Measurements from ENCODE around the gene TNRC6B. TPM values are rescaled to one million over a fixed set of nuclear protein-coding genes. Genes with fewer than 3 reads are reported as not detected.

TNRC6B gene
- total RNA-seq, 6 experiments from 2014 or later = 13.0 to 27.1 (median 22.7) TPM

GRCh38 chr22:40270748-40271373 is 93.1 kb downstream of the TNRC6B start:
- 78% methylated on average over 5 of the region's 5 CpGs for WGBS (ENCODE audit: insufficient coverage, low coverage, low lambda C conversion rate, missing lambda C conversion rate)
- Histone ChIP-seq H3K27ac (no peak overlapping the region), H3K9me3 (no peaks in the 10 kb centered on the region), H3K4me3 (no peak overlapping the region), H3K4me1 (peaks cover 0 to 10% (median 0%) of the 10 kb centered on the region in 4 donors), H3K27me3 (no peaks in the 10 kb centered on the region), H3K36me3 (peaks cover 0 to 13% (median 0%) of the 10 kb centered on the region in 4 donors)
- ATAC-seq = no peak
- TF ChIP-seq POLR2A (IDR thresholded peaks at IDR 0.05) (no peak), CTCF (IDR thresholded peaks at IDR 0.05) (no peak)
- no peak for DNase-seq
- intact Hi-C loops (cut with DNase I) = loop anchor here in 1 of 2 donors (10.0 kb wide), 1 partner anchor 86 kb away; no protein-coding TSS in a partner anchor

DNA sequence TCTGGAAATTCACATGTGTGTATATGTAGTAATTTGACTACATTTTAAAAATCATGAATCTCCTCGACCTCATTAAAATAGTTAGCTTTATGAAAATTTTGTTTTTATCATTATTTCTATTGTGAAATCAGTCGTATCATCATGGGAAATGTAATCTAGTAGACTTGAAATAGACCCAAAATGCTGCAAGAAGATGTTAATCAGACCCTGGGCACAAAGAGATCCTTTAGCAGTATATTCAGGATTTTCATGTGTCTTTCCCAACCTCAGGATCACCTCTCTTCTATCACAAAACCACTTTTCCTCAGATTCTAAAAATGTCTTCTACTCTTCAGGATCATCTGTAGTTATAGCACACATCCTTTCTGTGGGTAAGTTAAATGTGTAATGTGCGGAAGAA is 93.7 kb downstream of the TNRC6B start:
- 88% methylated on average over 3 of the region's 3 CpGs for WGBS (ENCODE audit: insufficient coverage, low coverage, low lambda C conversion rate, missing lambda C conversion rate)
- intact Hi-C loops (cut with DNase I) = loop anchor here in 1 of 2 donors (10.0 kb wide), 1 partner anchor 87 kb away; no protein-coding TSS in a partner anchor
- Histone ChIP-seq H3K4me3 (no peak overlapping the region), H3K4me1 (peaks cover 0 to 16% (median 0%) of the 10 kb centered on the region in 4 donors), H3K27ac (no peak overlapping the region), H3K27me3 (no peaks in the 10 kb centered on the region), H3K9me3 (no peaks in the 10 kb centered on the region), H3K36me3 (peaks cover 0 to 13% (median 0%) of the 10 kb centered on the region in 4 donors)
- no peak for ATAC-seq
- TF ChIP-seq POLR2A (IDR thresholded peaks at IDR 0.05) = no peak
- TF ChIP-seq CTCF (IDR thresholded peaks at IDR 0.05) = no peak
- no peak for DNase-seq

DNA sequence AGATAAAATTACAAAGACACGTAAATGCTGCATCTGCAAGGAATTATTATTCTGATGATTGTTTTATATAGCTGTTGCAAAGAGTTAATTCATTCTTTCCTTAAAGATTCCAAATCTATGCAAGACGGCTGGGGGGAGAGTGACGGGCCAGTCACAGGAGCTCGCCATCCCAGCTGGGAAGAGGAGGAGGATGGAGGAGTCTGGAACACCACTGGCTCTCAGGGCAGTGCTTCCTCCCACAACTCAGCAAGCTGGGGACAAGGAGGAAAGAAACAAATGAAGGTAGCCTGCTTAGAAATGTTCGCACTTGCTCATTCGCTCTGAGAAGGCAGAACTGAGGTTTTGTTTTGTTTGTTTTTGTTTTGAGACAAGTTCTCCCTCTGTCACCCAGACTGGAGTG is 95.6 kb downstream of the TNRC6B start:
- TF ChIP-seq POLR2A (IDR thresholded peaks at IDR 0.05) (no peak), CTCF (IDR thresholded peaks at IDR 0.05) (no peak)
- ATAC-seq (no peak), DNase-seq (no peak)
- peaks cover 0 to 18% (median 0%) of the 10 kb centered on the region in 4 donors for H3K4me1 ChIP-seq
- H3K4me3 ChIP-seq = no peak overlapping the region
- H3K27ac ChIP-seq = peak overlapping the region in 1 of 3 donors; percentile 10
- WGBS (ENCODE audit: insufficient coverage, low coverage, low lambda C conversion rate, missing lambda C conversion rate) = 80% methylated on average over 6 of the region's 6 CpGs
- intact Hi-C loops (cut with DNase I) = loop anchor here in 1 of 2 donors (10.0 kb wide), 1 partner anchor 89 kb away; no protein-coding TSS in a partner anchor
- peaks cover 0 to 13% (median 0%) of the 10 kb centered on the region in 4 donors for H3K36me3 ChIP-seq
- H3K27me3 ChIP-seq = no peaks in the 10 kb centered on the region
- H3K9me3 ChIP-seq = no peaks in the 10 kb centered on the region

DNA sequence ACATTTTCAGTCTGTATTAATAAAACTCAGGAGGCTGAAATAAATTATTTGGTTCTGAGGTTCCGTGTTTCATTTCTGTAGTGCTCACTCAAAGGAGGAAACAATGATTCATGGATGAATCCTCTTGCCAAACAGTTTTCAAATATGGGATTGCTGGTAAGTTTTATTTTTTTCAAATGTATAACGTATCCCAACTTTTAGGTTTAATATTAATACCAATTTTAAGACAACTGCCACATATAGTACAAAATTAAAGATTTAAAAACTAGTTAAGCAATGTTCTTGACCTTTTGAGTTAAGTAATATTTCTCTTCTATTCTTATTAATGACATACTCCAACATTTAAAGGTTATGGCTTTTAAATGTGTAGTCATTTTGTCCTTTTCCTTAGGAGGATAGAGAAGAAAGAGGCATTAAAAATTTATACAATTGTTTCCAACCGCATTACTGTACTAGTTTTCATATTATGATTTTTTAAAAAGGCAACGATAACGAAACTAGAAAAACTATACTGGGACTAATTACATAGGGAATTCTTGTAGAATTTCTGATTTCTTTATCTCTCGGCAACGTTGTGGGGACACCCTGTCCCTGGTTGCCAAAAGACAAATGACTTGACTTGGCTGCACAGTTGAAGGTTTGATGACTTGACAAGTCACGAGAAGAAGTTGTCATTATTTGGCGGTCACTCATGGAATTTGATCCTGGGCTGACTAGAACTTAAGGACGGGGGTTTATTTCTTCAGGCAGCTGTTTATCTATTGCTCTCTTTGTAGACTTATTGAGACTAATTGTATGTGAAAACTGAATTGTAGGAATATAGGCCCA is 99.5 kb downstream of the TNRC6B start:
- peak overlapping the region; percentile 6 to 19 (median 13) for H3K4me3 ChIP-seq
- peak overlapping the region; percentile 67 to 84 (median 84) for H3K27ac ChIP-seq
- DNase-seq (no peak), ATAC-seq (peak in 1 of 4 donors; percentile 23)
- intact Hi-C loops (cut with DNase I) = loop anchor here in 1 of 2 donors (10.0 kb wide), 1 partner anchor 92 kb away; no protein-coding TSS in a partner anchor
- WGBS (ENCODE audit: insufficient coverage, low coverage, low lambda C conversion rate, missing lambda C conversion rate) = 65% methylated on average over 10 of the region's 10 CpGs
- TF ChIP-seq POLR2A (IDR thresholded peaks at IDR 0.05) (no peak), CTCF (IDR thresholded peaks at IDR 0.05) (no peak)
- no peaks in the 10 kb centered on the region for H3K27me3 ChIP-seq
- H3K36me3 ChIP-seq = peaks cover 0 to 13% (median 6%) of the 10 kb centered on the region in 4 donors
- H3K4me1 ChIP-seq = peaks cover 0 to 18% (median 0%) of the 10 kb centered on the region in 4 donors
- H3K9me3 ChIP-seq = no peaks in the 10 kb centered on the region

All from right lobe of liver (tissue), 6 donors.